ENCODE measurements around the gene ACADSB. TPM values are rescaled to one million over a fixed set of nuclear protein-coding genes. Genes with fewer than 3 reads are reported as not detected.

ACADSB gene
- total RNA-seq, 1 donor from 2014 or later = 23.3 TPM

GRCh38 chr10:123062726-123063125, 53.9 kb downstream of the ACADSB start:
- Mint-ChIP-seq H3K4me1 (ENCODE audit: low read depth) (no peaks in the 10 kb centered on the region), H3K9me3 (no peaks in the 10 kb centered on the region), H3K27ac (no peak overlapping the region), H3K27me3 (ENCODE audit: low read depth) (peaks cover 5% of the 10 kb centered on the region), H3K4me3 (ENCODE audit: low read depth) (no peak overlapping the region), H3K36me3 (ENCODE audit: low read depth) (no peaks in the 10 kb centered on the region)
- intact Hi-C loops (cut with micrococcal nuclease) = no loop called here
- DNase-seq (ENCODE audit: low spot score) = no peak

- intact Hi-C loops (cut with micrococcal nuclease) = no loop called here
- H3K9me3 Mint-ChIP-seq = no peaks in the 10 kb centered on the region
- H3K27me3 Mint-ChIP-seq (ENCODE audit: low read depth) = peaks cover 12% of the 10 kb centered on the region
- DNase-seq (ENCODE audit: low spot score) = no peak
- no peak overlapping the region for H3K4me3 Mint-ChIP-seq (ENCODE audit: low read depth)
- no peak overlapping the region for H3K27ac Mint-ChIP-seq
- H3K36me3 Mint-ChIP-seq (ENCODE audit: low read depth) = no peaks in the 10 kb centered on the region
- H3K4me1 Mint-ChIP-seq (ENCODE audit: low read depth) = no peaks in the 10 kb centered on the region
Measured at GRCh38 chr10:123068087-123068853, 59.5 kb downstream of the ACADSB start.

GRCh38 chr10:123069246-123069986, 60.6 kb downstream of the ACADSB start:
- Mint-ChIP-seq H3K4me1 (ENCODE audit: low read depth) (no peaks in the 10 kb centered on the region), H3K4me3 (ENCODE audit: low read depth) (no peak overlapping the region), H3K36me3 (ENCODE audit: low read depth) (no peaks in the 10 kb centered on the region), H3K27ac (no peak overlapping the region), H3K9me3 (no peaks in the 10 kb centered on the region), H3K27me3 (ENCODE audit: low read depth) (peaks cover 12% of the 10 kb centered on the region)
- intact Hi-C loops (cut with micrococcal nuclease) = no loop called here
- no peak for DNase-seq (ENCODE audit: low spot score)

- no peak overlapping the region for H3K27ac Mint-ChIP-seq
- no peak for DNase-seq (ENCODE audit: low spot score)
- intact Hi-C loops (cut with micrococcal nuclease) = no loop called here
- peaks cover 9% of the 10 kb centered on the region for H3K27me3 Mint-ChIP-seq (ENCODE audit: low read depth)
- H3K36me3 Mint-ChIP-seq (ENCODE audit: low read depth) = no peaks in the 10 kb centered on the region
- H3K9me3 Mint-ChIP-seq = no peaks in the 10 kb centered on the region
- no peaks in the 10 kb centered on the region for H3K4me1 Mint-ChIP-seq (ENCODE audit: low read depth)
- no peak overlapping the region for H3K4me3 Mint-ChIP-seq (ENCODE audit: low read depth)
Measured at GRCh38 chr10:123073187-123073586, 64.4 kb downstream of the ACADSB start.

- Mint-ChIP-seq H3K9me3 (no peaks in the 10 kb centered on the region), H3K4me3 (ENCODE audit: low read depth) (no peak overlapping the region), H3K27me3 (ENCODE audit: low read depth) (peaks cover 4% of the 10 kb centered on the region), H3K36me3 (ENCODE audit: low read depth) (no peaks in the 10 kb centered on the region), H3K4me1 (ENCODE audit: low read depth) (no peaks in the 10 kb centered on the region), H3K27ac (no peak overlapping the region)
- DNase-seq (ENCODE audit: low spot score) = no peak
- intact Hi-C loops (cut with micrococcal nuclease) = no loop called here
Measured at GRCh38 chr10:123074215-123074614, 65.4 kb downstream of the ACADSB start.

- H3K27ac Mint-ChIP-seq = no peak overlapping the region
- no peaks in the 10 kb centered on the region for H3K36me3 Mint-ChIP-seq (ENCODE audit: low read depth)
- H3K27me3 Mint-ChIP-seq (ENCODE audit: low read depth) = no peaks in the 10 kb centered on the region
- no peak for DNase-seq (ENCODE audit: low spot score)
- H3K9me3 Mint-ChIP-seq = peaks cover 5% of the 10 kb centered on the region
- H3K4me1 Mint-ChIP-seq (ENCODE audit: low read depth) = no peaks in the 10 kb centered on the region
- intact Hi-C loops (cut with micrococcal nuclease) = no loop called here
- no peak overlapping the region for H3K4me3 Mint-ChIP-seq (ENCODE audit: low read depth)
Measured at GRCh38 chr10:123081896-123082295, 73.1 kb downstream of the ACADSB start.

- no peaks in the 10 kb centered on the region for H3K36me3 Mint-ChIP-seq (ENCODE audit: low read depth)
- intact Hi-C loops (cut with micrococcal nuclease) = no loop called here
- no peaks in the 10 kb centered on the region for H3K4me1 Mint-ChIP-seq (ENCODE audit: low read depth)
- H3K27me3 Mint-ChIP-seq (ENCODE audit: low read depth) = no peaks in the 10 kb centered on the region
- no peak overlapping the region for H3K27ac Mint-ChIP-seq
- DNase-seq (ENCODE audit: low spot score) = no peak
- H3K9me3 Mint-ChIP-seq = peaks cover 5% of the 10 kb centered on the region
- H3K4me3 Mint-ChIP-seq (ENCODE audit: low read depth) = no peak overlapping the region
Measured at GRCh38 chr10:123083811-123084210, 75.0 kb downstream of the ACADSB start.

GRCh38 chr10:123086281-123086680, 77.5 kb downstream of the ACADSB start:
- Mint-ChIP-seq H3K27ac (no peak overlapping the region), H3K4me1 (ENCODE audit: low read depth) (no peaks in the 10 kb centered on the region), H3K36me3 (ENCODE audit: low read depth) (no peaks in the 10 kb centered on the region), H3K4me3 (ENCODE audit: low read depth) (no peak overlapping the region), H3K9me3 (peaks cover 5% of the 10 kb centered on the region), H3K27me3 (ENCODE audit: low read depth) (no peaks in the 10 kb centered on the region)
- intact Hi-C loops (cut with micrococcal nuclease) = no loop called here
- DNase-seq (ENCODE audit: low spot score) = no peak

GRCh38 chr10:123087348-123087747, 78.5 kb downstream of the ACADSB start:
- intact Hi-C loops (cut with micrococcal nuclease) = no loop called here
- Mint-ChIP-seq H3K9me3 (peaks cover 5% of the 10 kb centered on the region), H3K4me3 (ENCODE audit: low read depth) (no peak overlapping the region)

GRCh38 chr10:123087786-123088185, 79.0 kb downstream of the ACADSB start:
- DNase-seq (ENCODE audit: low spot score) = no peak
- Mint-ChIP-seq H3K4me1 (ENCODE audit: low read depth) (no peaks in the 10 kb centered on the region), H3K9me3 (peaks cover 5% of the 10 kb centered on the region), H3K36me3 (ENCODE audit: low read depth) (no peaks in the 10 kb centered on the region), H3K4me3 (ENCODE audit: low read depth) (no peak overlapping the region), H3K27ac (no peak overlapping the region), H3K27me3 (ENCODE audit: low read depth) (no peaks in the 10 kb centered on the region)
- intact Hi-C loops (cut with micrococcal nuclease) = no loop called here

More at GRCh38 chr10:123087348-123087747, 78.5 kb downstream of the ACADSB start:
- no peak overlapping the region for H3K27ac Mint-ChIP-seq
- DNase-seq (ENCODE audit: low spot score) = no peak
- H3K27me3 Mint-ChIP-seq (ENCODE audit: low read depth) = no peaks in the 10 kb centered on the region
- no peaks in the 10 kb centered on the region for H3K4me1 Mint-ChIP-seq (ENCODE audit: low read depth)
- H3K36me3 Mint-ChIP-seq (ENCODE audit: low read depth) = no peaks in the 10 kb centered on the region

- Mint-ChIP-seq H3K27me3 (ENCODE audit: low read depth) (no peaks in the 10 kb centered on the region), H3K27ac (no peak overlapping the region), H3K9me3 (no peaks in the 10 kb centered on the region), H3K36me3 (ENCODE audit: low read depth) (no peaks in the 10 kb centered on the region), H3K4me1 (ENCODE audit: low read depth) (no peaks in the 10 kb centered on the region), H3K4me3 (ENCODE audit: low read depth) (no peak overlapping the region)
- DNase-seq (ENCODE audit: low spot score) = no peak
- intact Hi-C loops (cut with micrococcal nuclease) = no loop called here
Measured at GRCh38 chr10:123092635-123093414, 84.0 kb downstream of the ACADSB start.

GRCh38 chr10:123093489-123093888, 84.7 kb downstream of the ACADSB start:
- no peak overlapping the region for H3K4me3 Mint-ChIP-seq (ENCODE audit: low read depth)
- H3K27me3 Mint-ChIP-seq (ENCODE audit: low read depth) = no peaks in the 10 kb centered on the region
- intact Hi-C loops (cut with micrococcal nuclease) = no loop called here
- no peaks in the 10 kb centered on the region for H3K4me1 Mint-ChIP-seq (ENCODE audit: low read depth)
- H3K27ac Mint-ChIP-seq = no peak overlapping the region
- H3K9me3 Mint-ChIP-seq = no peaks in the 10 kb centered on the region
- no peak for DNase-seq (ENCODE audit: low spot score)
- H3K36me3 Mint-ChIP-seq (ENCODE audit: low read depth) = no peaks in the 10 kb centered on the region

GRCh38 chr10:123096452-123096851, 87.6 kb downstream of the ACADSB start:
- no peaks in the 10 kb centered on the region for H3K36me3 Mint-ChIP-seq (ENCODE audit: low read depth)
- intact Hi-C loops (cut with micrococcal nuclease) = no loop called here

More at GRCh38 chr10:123096452-123096851, 87.6 kb downstream of the ACADSB start:
- Mint-ChIP-seq H3K9me3 (no peaks in the 10 kb centered on the region), H3K27ac (no peak overlapping the region), H3K27me3 (ENCODE audit: low read depth) (no peaks in the 10 kb centered on the region), H3K4me1 (ENCODE audit: low read depth) (no peaks in the 10 kb centered on the region), H3K4me3 (ENCODE audit: low read depth) (no peak overlapping the region)
- DNase-seq (ENCODE audit: low spot score) = no peak

Data from activated T-helper 2 cell treated with anti-CD3 and anti-CD28 coated beads, Interferon-gamma antibody, Interleukin-2, Interleukin-4, amounts not matched to agents 10 μg/mL and 5 μg/mL and 100 μg/mL, durations not matched to agents 14 hours and 24 hours and 36 hours (primary cell).